Measurements from ENCODE around the gene KLRC1.
"Not testable (repeated sequence)": the region's sequence is repeated elsewhere in the genome, so short reads cannot be mapped to it uniquely, and the experiment has no call there.

DNA sequence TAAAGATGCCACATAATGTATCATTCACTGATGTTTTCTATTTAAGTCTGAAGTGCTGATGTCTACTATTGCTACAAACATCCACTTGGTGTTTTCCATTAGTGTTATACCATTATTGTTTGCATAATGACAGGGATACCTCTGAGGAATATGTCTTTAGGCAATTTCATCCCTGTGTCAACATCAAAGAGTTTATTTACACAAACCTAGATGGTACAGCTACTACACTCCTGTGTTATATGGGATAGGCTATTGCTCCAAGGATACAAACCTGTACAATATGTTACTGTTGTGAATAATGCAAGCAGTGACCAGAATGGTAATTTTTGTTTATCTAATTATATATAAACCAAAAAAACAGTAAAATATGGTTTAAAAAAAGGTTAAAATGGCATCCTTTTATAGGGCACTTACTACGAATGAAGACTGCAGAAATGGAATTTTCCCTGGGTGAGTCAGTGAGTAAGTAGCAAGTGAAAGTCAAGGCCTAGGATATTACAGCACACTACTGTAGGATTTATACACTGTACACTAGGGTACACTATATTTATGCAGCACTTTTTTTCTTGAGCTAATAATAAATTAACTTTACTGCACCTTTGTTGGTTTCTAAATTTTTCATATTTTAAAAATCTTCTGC is 28.8 kb downstream of the KLRC1 start:
- TF ChIP-seq, protein P1, sequence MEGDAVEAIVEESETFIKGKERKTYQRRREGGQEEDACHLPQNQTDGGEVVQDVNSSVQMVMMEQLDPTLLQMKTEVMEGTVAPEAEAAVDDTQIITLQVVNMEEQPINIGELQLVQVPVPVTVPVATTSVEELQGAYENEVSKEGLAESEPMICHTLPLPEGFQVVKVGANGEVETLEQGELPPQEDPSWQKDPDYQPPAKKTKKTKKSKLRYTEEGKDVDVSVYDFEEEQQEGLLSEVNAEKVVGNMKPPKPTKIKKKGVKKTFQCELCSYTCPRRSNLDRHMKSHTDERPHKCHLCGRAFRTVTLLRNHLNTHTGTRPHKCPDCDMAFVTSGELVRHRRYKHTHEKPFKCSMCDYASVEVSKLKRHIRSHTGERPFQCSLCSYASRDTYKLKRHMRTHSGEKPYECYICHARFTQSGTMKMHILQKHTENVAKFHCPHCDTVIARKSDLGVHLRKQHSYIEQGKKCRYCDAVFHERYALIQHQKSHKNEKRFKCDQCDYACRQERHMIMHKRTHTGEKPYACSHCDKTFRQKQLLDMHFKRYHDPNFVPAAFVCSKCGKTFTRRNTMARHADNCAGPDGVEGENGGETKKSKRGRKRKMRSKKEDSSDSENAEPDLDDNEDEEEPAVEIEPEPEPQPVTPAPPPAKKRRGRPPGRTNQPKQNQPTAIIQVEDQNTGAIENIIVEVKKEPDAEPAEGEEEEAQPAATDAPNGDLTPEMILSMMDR (IDR thresholded peaks at IDR 0.05; ENCODE audit: poor library complexity, severe bottlenecking), result not testable (repeated sequence)
- TF ChIP-seq EP300 (conservative IDR thresholded peaks at IDR 0.05; ENCODE audit: poor library complexity, severe bottlenecking); EZH2 (IDR thresholded peaks at IDR 0.05; ENCODE audit: borderline replicate concordance, insufficient read depth, low read length, poor library complexity, severe bottlenecking); SMC3 (conservative IDR thresholded peaks at IDR 0.05; ENCODE audit: poor library complexity); RAD21 (conservative IDR thresholded peaks at IDR 0.05); TAF1 (IDR thresholded peaks at IDR 0.05; ENCODE audit: low read depth); POLR2AphosphoS5 (IDR thresholded peaks at IDR 0.05): not testable (repeated sequence)
- TF ChIP-seq, protein P2, sequence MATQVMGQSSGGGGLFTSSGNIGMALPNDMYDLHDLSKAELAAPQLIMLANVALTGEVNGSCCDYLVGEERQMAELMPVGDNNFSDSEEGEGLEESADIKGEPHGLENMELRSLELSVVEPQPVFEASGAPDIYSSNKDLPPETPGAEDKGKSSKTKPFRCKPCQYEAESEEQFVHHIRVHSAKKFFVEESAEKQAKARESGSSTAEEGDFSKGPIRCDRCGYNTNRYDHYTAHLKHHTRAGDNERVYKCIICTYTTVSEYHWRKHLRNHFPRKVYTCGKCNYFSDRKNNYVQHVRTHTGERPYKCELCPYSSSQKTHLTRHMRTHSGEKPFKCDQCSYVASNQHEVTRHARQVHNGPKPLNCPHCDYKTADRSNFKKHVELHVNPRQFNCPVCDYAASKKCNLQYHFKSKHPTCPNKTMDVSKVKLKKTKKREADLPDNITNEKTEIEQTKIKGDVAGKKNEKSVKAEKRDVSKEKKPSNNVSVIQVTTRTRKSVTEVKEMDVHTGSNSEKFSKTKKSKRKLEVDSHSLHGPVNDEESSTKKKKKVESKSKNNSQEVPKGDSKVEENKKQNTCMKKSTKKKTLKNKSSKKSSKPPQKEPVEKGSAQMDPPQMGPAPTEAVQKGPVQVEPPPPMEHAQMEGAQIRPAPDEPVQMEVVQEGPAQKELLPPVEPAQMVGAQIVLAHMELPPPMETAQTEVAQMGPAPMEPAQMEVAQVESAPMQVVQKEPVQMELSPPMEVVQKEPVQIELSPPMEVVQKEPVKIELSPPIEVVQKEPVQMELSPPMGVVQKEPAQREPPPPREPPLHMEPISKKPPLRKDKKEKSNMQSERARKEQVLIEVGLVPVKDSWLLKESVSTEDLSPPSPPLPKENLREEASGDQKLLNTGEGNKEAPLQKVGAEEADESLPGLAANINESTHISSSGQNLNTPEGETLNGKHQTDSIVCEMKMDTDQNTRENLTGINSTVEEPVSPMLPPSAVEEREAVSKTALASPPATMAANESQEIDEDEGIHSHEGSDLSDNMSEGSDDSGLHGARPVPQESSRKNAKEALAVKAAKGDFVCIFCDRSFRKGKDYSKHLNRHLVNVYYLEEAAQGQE (IDR thresholded peaks at IDR 0.05; ENCODE audit: borderline replicate concordance), result not testable (repeated sequence)

All from neural cell (in vitro differentiated cells).